Measurements from ENCODE around the gene ELK1. TPM values are rescaled to one million over a fixed set of nuclear protein-coding genes. Genes with fewer than 3 reads are reported as not detected.

Gene ELK1
- total and polyA plus RNA-seq, 2 of the 4 experiments (the other 2 are of a cell fraction) = 10.0 to 24.3 TPM

DNA sequence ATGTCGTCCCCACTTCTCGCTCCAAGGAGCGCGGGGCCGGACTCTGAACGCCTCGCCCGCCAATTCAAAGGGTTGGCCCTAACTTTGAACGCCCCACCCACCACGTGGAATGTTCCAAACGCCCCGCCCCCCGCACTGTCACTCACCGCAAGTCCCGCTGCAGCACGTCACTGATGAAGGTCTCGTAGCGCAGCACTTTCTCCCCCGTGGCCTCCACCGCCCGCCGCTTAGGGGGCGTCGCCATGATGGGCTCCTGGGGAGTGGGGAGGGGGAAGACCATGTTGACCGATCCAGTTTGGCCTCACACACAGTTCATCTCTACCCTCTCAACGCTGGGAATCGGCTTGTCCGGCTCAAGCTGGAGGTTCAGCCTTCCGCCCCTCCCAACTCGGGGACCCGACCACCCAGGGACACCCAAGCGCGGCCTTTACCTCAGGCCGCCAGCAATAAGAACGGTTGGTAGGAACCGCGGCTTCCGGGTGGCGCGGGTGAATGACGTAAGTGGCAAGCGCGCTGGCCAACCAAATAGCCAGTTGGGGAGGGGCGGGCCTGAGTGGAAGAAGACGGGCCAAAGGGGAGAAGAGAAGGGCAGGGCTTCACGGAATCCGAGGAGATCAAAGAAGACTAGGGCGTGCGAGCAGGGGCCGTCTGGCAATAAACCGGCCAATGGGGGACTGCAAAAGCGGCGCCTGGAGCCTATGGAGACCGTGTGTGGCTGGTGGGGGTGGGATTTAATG, 8.5 kb upstream of the ELK1 start, which contains the start of gene UXT:
Gene UXT, minus strand, starts transcription at position 497 of the 737 bp plus-strand sequence. Its CDS starts 253 bp downstream, at position 244.
- dilution Hi-C loops (cut with HindIII; ENCODE audit: low sequenced_read_pairs, unreplicated experiment) = no loop called here
- no peaks in the 10 kb centered on the region for H3K27me3 ChIP-seq (ENCODE audit: control insufficient read depth, insufficient read depth, low read length)
- H3K27ac ChIP-seq (ENCODE audit: insufficient read depth, low read length) = peak within 1 kb of the TSS; percentile 99
- peak within 1 kb of the TSS; percentile 92 for H3K9ac ChIP-seq (ENCODE audit: low read depth, low read length)
- peak; percentile 89 for ATAC-seq (ENCODE audit: low read depth)
- 33% methylated on average over 17 of the region's 54 CpGs; no CpG with 5 or more reads in 1 of the 2 experiments for WGBS, 2 experiments (ENCODE audit: extremely low coverage in 2 of 2, insufficient read length in 1 of 2)
- H3K4me2 ChIP-seq (ENCODE audit: low read depth, low read length) = peak within 1 kb of the TSS; percentile 74
- H3K79me1 ChIP-seq (ENCODE audit: low read depth in 1 of 2, low read length in 2 of 2) = peaks cover 11 to 18% of the 10 kb centered on the region in 2 experiments
- H2BK20ac ChIP-seq (ENCODE audit: low read depth, low read length) = no peak within 1 kb of the TSS
- peak within 1 kb of the TSS; percentile 97 for H2AK9ac ChIP-seq (replicated peaks; ENCODE audit: low read depth, low read length, poor library complexity)
- H2BK5ac ChIP-seq (ENCODE audit: low read depth, low read length, poor library complexity, severe bottlenecking) = peak within 1 kb of the TSS; percentile 95
- BruUV-seq (replicated peaks) = no TSS peak
- ChIA-PET POLR2A (ENCODE audit: unreplicated experiment) (no interaction called here), CTCF (no interaction called here)
- peak within 1 kb of the TSS; percentile 95 for H3K56ac ChIP-seq (ENCODE audit: extremely low read depth, insufficient read depth, low read length)
- H4K20me1 ChIP-seq (ENCODE audit: insufficient read depth, low read length) = no peaks in the 10 kb centered on the region
- peak within 1 kb of the TSS; percentile 81 for H2BK120ac ChIP-seq (ENCODE audit: low read depth, low read length)
- DNase-seq = peak; percentile 94
- peak within 1 kb of the TSS; percentile 97; the same call in 1 of the 3 replicates for H2BK15ac ChIP-seq (ENCODE audit: low read depth, low read length)
- in situ Hi-C loops (cut with MboI; ENCODE audit: low sequenced_read_pairs) = no loop called here
- peak within 1 kb of the TSS; percentile 89 to 98 for H4K8ac ChIP-seq (ENCODE audit: low read depth in 2 of 2, low read length in 2 of 2)
- H3K9me1 ChIP-seq (ENCODE audit: insufficient read depth, low read length) = 0 out of 2 replicates have a peak, but pooled peaks cover 4% of the 10 kb centered on the region
- H3K36me3 ChIP-seq (ENCODE audit: control insufficient read depth, insufficient read depth, low read length) = peaks cover 13% of the 10 kb centered on the region
- peak within 1 kb of the TSS; percentile 96 for H2AFZ ChIP-seq (replicated peaks; ENCODE audit: low read length, poor library complexity)
- H3K4me3 ChIP-seq (ENCODE audit: insufficient read depth, low read depth, low read length) = peak within 1 kb of the TSS; percentile 87
- peak within 1 kb of the TSS; percentile 96 for H4K5ac ChIP-seq (ENCODE audit: low read depth, low read length)
- H3K18ac ChIP-seq (ENCODE audit: low read depth, low read length) = peak within 1 kb of the TSS; percentile 88
- peak within 1 kb of the TSS; percentile 100 for H3K14ac ChIP-seq (replicated peaks; ENCODE audit: low read depth, low read length)
- H3K4ac ChIP-seq (ENCODE audit: low read depth, low read length) = peak within 1 kb of the TSS; percentile 97
- H4K91ac ChIP-seq (ENCODE audit: insufficient read depth, low read depth, low read length) = peak within 1 kb of the TSS; percentile 96
- H3K23ac ChIP-seq (ENCODE audit: low read depth, low read length) = peak within 1 kb of the TSS; percentile 91; the same call in 1 of the 2 replicates
- intact Hi-C loops (cut with micrococcal nuclease) = no loop called here
- no peak for TF ChIP-seq NFE2L2 (IDR thresholded peaks at IDR 0.05; ENCODE audit: low read depth, low read length)
- no peak for TF ChIP-seq CEBPB (IDR thresholded peaks at IDR 0.05; ENCODE audit: low read depth, low read length)
- peak; percentile 59 for TF ChIP-seq MXI1 (IDR thresholded peaks at IDR 0.05; ENCODE audit: borderline replicate concordance, low read depth, low read length)
- TF ChIP-seq SMC3 (IDR thresholded peaks at IDR 0.05; ENCODE audit: low read depth, low read length) = no peak
- TF ChIP-seq RAD21 (IDR thresholded peaks at IDR 0.05; ENCODE audit: low read length) = no peak
- peak; percentile 86; the same call in 1 of the 2 replicates for TF ChIP-seq POLR2A (IDR thresholded peaks at IDR 0.05; ENCODE audit: low read depth, low read length)
- no peak for TF ChIP-seq MAFK (IDR thresholded peaks at IDR 0.05; ENCODE audit: low read depth, low read length)
- TF ChIP-seq MAZ (IDR thresholded peaks at IDR 0.05; ENCODE audit: borderline replicate concordance, low read depth, low read length) = peak; percentile 78; the same call in 1 of the 2 replicates
- TF ChIP-seq, protein P1, sequence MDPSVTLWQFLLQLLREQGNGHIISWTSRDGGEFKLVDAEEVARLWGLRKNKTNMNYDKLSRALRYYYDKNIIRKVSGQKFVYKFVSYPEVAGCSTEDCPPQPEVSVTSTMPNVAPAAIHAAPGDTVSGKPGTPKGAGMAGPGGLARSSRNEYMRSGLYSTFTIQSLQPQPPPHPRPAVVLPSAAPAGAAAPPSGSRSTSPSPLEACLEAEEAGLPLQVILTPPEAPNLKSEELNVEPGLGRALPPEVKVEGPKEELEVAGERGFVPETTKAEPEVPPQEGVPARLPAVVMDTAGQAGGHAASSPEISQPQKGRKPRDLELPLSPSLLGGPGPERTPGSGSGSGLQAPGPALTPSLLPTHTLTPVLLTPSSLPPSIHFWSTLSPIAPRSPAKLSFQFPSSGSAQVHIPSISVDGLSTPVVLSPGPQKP (IDR thresholded peaks at IDR 0.05; ENCODE audit: borderline replicate concordance, low read depth, low read length) = no peak
- no peak for TF ChIP-seq CHD1 (IDR thresholded peaks at IDR 0.05; ENCODE audit: low read depth, low read length)
- peak; percentile 28; the same call in 1 of the 2 replicates for TF ChIP-seq BHLHE40 (IDR thresholded peaks at IDR 0.05; ENCODE audit: low read depth, low read length)
- TF ChIP-seq, protein P2, sequence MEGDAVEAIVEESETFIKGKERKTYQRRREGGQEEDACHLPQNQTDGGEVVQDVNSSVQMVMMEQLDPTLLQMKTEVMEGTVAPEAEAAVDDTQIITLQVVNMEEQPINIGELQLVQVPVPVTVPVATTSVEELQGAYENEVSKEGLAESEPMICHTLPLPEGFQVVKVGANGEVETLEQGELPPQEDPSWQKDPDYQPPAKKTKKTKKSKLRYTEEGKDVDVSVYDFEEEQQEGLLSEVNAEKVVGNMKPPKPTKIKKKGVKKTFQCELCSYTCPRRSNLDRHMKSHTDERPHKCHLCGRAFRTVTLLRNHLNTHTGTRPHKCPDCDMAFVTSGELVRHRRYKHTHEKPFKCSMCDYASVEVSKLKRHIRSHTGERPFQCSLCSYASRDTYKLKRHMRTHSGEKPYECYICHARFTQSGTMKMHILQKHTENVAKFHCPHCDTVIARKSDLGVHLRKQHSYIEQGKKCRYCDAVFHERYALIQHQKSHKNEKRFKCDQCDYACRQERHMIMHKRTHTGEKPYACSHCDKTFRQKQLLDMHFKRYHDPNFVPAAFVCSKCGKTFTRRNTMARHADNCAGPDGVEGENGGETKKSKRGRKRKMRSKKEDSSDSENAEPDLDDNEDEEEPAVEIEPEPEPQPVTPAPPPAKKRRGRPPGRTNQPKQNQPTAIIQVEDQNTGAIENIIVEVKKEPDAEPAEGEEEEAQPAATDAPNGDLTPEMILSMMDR (conservative IDR thresholded peaks at IDR 0.05; ENCODE audit: low read depth, low read length) = no peak
- TF ChIP-seq FOS (IDR thresholded peaks at IDR 0.05; ENCODE audit: low read depth, low read length) = no peak
- H3K9me3 ChIP-seq (ENCODE audit: control insufficient read depth, insufficient read depth, low read length) = no peaks in the 10 kb centered on the region
- peaks cover 4% of the 10 kb centered on the region; the same call in 1 of the 2 replicates for H3K4me1 ChIP-seq (ENCODE audit: control insufficient read depth, insufficient read depth, low read length)
- H2AK5ac ChIP-seq (ENCODE audit: low read depth, low read length) = peak within 1 kb of the TSS; percentile 97

Measured in IMR-90 (cell line).